ENCODE measurements around the gene EFNA5.
A peak's percentile ranks its signal among the peaks of the same experiment; 100 is the strongest.

The EFNA5 gene

DNA sequence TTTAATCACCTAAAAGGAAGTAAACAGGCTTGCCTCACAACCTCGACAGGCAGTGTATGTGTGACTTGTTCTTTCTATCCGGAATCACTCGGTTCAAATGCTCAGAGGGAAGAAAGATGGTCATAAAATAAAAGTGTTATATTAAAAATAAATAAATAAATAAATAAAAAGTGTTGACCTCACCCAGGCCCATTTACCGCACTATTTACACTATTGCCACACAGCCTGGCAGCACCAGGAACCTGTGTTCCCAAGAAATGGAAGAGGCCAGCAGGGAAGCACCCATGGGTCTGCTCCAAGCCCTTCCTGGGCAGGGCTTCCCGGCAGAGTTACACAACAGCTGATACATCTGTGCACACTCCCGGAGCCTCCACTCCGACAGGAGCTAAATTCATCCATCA lies 127.9 kb downstream of the EFNA5 start:
- no peak overlapping the region for H3K9ac ChIP-seq (ENCODE audit: low read length in 2 of 2)
- no peaks in the 10 kb centered on the region for H3K9me3 ChIP-seq (ENCODE audit: control insufficient read depth in 2 of 2, low read length in 2 of 2)
- H3K27ac ChIP-seq (ENCODE audit: low read length), result no peak overlapping the region
- peak overlapping the region in 1 of 2 donors; percentile 16 for H3K4me3 ChIP-seq (ENCODE audit: low read length in 2 of 2)
- peaks cover 8% of the 10 kb centered on the region for H3K4me1 ChIP-seq (ENCODE audit: control insufficient read depth, insufficient read depth, low read length)
- no peaks in the 10 kb centered on the region for H3K36me3 ChIP-seq (ENCODE audit: control insufficient read depth in 2 of 2, insufficient read depth in 2 of 2, low read length in 2 of 2)
- no peaks in the 10 kb centered on the region for H3K27me3 ChIP-seq (ENCODE audit: control insufficient read depth in 1 of 2, insufficient read depth in 2 of 2, low read length in 2 of 2)

DNA sequence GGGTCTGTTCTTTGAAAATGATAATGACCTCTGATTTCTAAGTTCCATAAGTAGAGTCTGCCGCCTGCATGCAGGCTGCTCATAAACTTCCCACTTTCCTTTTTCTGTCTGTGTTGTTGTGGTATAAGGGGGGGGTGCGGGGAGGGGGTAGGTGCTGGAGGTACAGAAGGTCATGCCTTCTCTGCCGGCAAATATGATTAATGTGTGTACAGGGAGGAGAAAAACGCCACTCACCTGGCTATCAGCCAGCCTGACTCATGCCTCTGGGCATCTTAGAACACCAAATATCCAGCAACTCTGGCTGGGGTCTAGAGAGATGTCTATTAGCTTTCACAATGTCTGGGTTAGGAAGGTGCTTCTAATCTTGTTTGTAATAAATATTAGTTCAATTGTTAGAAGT lies 128.3 kb downstream of the EFNA5 start:
- H3K27ac ChIP-seq (ENCODE audit: low read length), result peak overlapping the region; percentile 13
- no peak overlapping the region for H3K9ac ChIP-seq (ENCODE audit: low read length in 2 of 2)
- H3K4me3 ChIP-seq (ENCODE audit: low read length in 2 of 2), result peak overlapping the region; percentile 42 to 44

DNA sequence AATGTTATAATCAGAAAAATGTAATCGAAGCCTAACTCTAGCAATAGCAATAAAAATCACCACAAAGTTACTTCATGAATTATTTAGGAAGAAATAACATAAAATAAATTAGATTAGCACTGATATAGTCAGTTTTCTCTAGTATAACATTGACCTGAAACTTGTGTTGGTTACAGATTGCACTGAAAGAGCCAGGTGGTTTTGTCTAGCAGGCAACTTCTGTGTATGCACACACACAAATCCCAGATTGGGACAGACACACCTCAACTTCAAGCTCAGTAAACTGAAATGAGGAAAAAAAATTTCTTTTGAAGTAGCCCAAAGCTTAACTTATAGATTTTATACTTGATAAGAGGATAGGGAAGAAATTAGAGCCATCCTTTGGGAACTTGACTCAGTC lies 129.3 kb downstream of the EFNA5 start:
- no peaks in the 10 kb centered on the region for H3K27me3 ChIP-seq (ENCODE audit: control insufficient read depth in 1 of 2, insufficient read depth in 2 of 2, low read length in 2 of 2)
- H3K27ac ChIP-seq (ENCODE audit: low read length), result no peak overlapping the region
- H3K9me3 ChIP-seq (ENCODE audit: control insufficient read depth in 2 of 2, low read length in 2 of 2), result no peaks in the 10 kb centered on the region
- H3K9ac ChIP-seq (ENCODE audit: low read length in 2 of 2), result no peak overlapping the region
- H3K36me3 ChIP-seq (ENCODE audit: control insufficient read depth in 2 of 2, insufficient read depth in 2 of 2, low read length in 2 of 2), result no peaks in the 10 kb centered on the region
- peaks cover 8% of the 10 kb centered on the region for H3K4me1 ChIP-seq (ENCODE audit: control insufficient read depth, insufficient read depth, low read length)
- H3K4me3 ChIP-seq (ENCODE audit: low read length in 2 of 2), result no peak overlapping the region

More for the DNA sequence above, 128.3 kb downstream of the EFNA5 start:
- no peaks in the 10 kb centered on the region for H3K9me3 ChIP-seq (ENCODE audit: control insufficient read depth in 2 of 2, low read length in 2 of 2)
- H3K27me3 ChIP-seq (ENCODE audit: control insufficient read depth in 1 of 2, insufficient read depth in 2 of 2, low read length in 2 of 2), result no peaks in the 10 kb centered on the region
- H3K4me1 ChIP-seq (ENCODE audit: control insufficient read depth, insufficient read depth, low read length), result peaks cover 8% of the 10 kb centered on the region
- H3K36me3 ChIP-seq (ENCODE audit: control insufficient read depth in 2 of 2, insufficient read depth in 2 of 2, low read length in 2 of 2), result no peaks in the 10 kb centered on the region

DNA sequence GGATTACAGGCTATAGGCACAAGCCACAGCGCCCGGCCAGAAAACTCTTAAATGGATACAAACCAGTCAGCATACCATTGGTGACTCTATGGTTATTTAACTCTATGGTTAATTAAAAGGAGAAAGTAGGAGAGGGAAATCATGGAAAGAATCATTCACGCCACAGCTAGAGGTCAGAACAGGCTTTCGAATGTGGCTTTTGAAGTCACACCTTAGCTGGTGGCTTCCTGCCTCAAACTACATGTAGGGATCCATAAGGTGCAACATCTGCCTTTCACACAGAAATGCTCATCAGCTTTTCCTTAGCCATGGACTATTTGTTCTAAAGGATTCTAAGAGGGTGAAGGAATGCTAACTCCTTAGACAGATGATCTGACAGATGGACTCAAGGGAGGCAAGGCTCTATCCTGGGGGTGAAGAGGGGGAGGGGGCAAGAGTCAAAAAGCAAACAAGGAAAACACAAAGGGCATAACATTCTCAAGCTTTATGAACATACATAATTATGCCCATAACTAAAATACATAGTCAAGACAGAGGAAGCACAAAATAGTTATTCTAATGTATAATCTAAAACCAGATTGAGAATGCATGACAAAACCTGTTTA lies 130.9 kb downstream of the EFNA5 start:
- peaks cover 8% of the 10 kb centered on the region for H3K4me1 ChIP-seq (ENCODE audit: control insufficient read depth, insufficient read depth, low read length)
- no peaks in the 10 kb centered on the region for H3K9me3 ChIP-seq (ENCODE audit: control insufficient read depth in 2 of 2, low read length in 2 of 2)
- H3K9ac ChIP-seq (ENCODE audit: low read length in 2 of 2), result no peak overlapping the region
- no peak overlapping the region for H3K4me3 ChIP-seq (ENCODE audit: low read length in 2 of 2)
- H3K36me3 ChIP-seq (ENCODE audit: control insufficient read depth in 2 of 2, insufficient read depth in 2 of 2, low read length in 2 of 2), result no peaks in the 10 kb centered on the region
- H3K27me3 ChIP-seq (ENCODE audit: control insufficient read depth in 1 of 2, insufficient read depth in 2 of 2, low read length in 2 of 2), result no peaks in the 10 kb centered on the region
- H3K27ac ChIP-seq (ENCODE audit: low read length), result no peak overlapping the region

DNA sequence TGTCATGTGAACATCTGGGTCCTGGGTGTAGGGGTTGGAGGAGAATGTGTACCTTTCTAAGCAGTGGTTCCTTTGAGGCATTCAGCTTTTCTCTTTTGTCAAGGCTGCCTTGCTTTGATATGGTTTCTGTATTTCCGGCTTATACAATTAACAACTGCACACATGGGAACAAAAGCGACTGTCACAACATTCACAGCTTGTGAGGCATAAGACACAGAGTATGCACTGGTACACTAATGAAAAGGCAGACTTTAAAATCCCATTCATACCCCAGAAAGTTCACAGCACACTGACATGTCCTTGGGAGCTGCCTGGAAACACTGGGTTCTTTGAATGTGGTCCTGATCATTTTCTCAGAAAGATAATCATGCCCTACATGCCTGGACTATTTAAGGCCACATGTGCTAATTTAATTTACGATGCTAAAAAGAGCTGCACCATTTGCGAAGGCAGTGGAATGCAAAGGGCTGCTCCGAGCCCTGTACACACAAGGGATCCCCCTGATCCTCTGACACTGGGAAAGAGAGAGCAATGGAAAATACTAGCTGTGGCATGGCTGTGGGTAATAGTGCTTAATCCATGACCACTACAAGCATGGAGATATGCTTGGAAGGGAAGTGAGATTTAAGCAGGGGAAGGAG lies 131.8 kb downstream of the EFNA5 start:
- Histone ChIP-seq H3K27ac (ENCODE audit: low read length) (no peak overlapping the region), H3K36me3 (ENCODE audit: control insufficient read depth in 2 of 2, insufficient read depth in 2 of 2, low read length in 2 of 2) (no peaks in the 10 kb centered on the region), H3K9ac (ENCODE audit: low read length in 2 of 2) (no peak overlapping the region)

DNA sequence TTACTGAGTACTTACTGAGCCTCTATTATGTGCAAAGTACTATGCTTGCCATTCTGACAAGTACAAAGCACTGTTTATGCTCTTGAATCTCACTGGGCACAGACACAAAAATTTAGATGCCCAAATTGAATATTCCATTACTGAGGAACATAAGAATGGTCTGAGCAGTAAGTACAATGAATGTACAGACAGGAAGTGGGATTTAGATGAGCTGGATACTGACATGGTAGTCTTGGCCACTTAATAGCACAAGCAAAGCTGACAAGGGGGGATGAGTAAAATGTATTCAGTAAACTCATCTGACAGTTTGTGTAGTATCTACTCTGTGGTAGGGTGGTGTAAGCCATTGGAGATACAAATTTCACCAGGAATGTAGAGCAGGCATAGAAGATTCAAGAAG lies 132.4 kb downstream of the EFNA5 start:
- H3K27ac ChIP-seq (ENCODE audit: low read length), result no peak overlapping the region

More for the DNA sequence above, 131.8 kb downstream of the EFNA5 start:
- peaks cover 8% of the 10 kb centered on the region for H3K4me1 ChIP-seq (ENCODE audit: control insufficient read depth, insufficient read depth, low read length)
- H3K9me3 ChIP-seq (ENCODE audit: control insufficient read depth in 2 of 2, low read length in 2 of 2), result no peaks in the 10 kb centered on the region
- no peaks in the 10 kb centered on the region for H3K27me3 ChIP-seq (ENCODE audit: control insufficient read depth in 1 of 2, insufficient read depth in 2 of 2, low read length in 2 of 2)
- no peak overlapping the region for H3K4me3 ChIP-seq (ENCODE audit: low read length in 2 of 2)

DNA sequence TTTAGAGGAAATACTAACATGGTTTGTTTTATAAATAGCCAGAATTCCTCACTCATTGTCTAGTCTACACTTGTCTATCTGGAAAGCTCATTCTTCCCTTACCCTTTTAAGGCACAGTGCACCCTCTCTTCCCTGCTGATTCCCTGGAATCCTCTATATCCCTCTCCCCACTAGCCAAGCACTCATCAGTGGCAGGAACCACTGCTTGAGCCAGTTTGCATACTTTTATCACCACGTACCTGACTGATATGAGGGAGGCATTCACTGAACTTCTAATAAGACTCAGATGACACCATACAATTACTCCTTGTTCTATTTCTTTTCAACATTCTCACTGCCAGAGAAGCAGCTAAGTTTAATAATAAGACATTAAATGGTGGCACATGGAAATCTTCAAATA lies 134.9 kb downstream of the EFNA5 start:
- Histone ChIP-seq H3K4me3 (ENCODE audit: low read length in 2 of 2) (no peak overlapping the region), H3K9me3 (ENCODE audit: control insufficient read depth in 2 of 2, low read length in 2 of 2) (no peaks in the 10 kb centered on the region), H3K9ac (ENCODE audit: low read length in 2 of 2) (no peak overlapping the region), H3K4me1 (ENCODE audit: control insufficient read depth, insufficient read depth, low read length) (no peaks in the 10 kb centered on the region), H3K27me3 (ENCODE audit: control insufficient read depth in 1 of 2, insufficient read depth in 2 of 2, low read length in 2 of 2) (no peaks in the 10 kb centered on the region), H3K27ac (ENCODE audit: low read length) (no peak overlapping the region), H3K36me3 (ENCODE audit: control insufficient read depth in 2 of 2, insufficient read depth in 2 of 2, low read length in 2 of 2) (no peaks in the 10 kb centered on the region)

More for the DNA sequence above, 132.4 kb downstream of the EFNA5 start:
- no peaks in the 10 kb centered on the region for H3K27me3 ChIP-seq (ENCODE audit: control insufficient read depth in 1 of 2, insufficient read depth in 2 of 2, low read length in 2 of 2)
- no peaks in the 10 kb centered on the region for H3K36me3 ChIP-seq (ENCODE audit: control insufficient read depth in 2 of 2, insufficient read depth in 2 of 2, low read length in 2 of 2)
- H3K9me3 ChIP-seq (ENCODE audit: control insufficient read depth in 2 of 2, low read length in 2 of 2), result no peaks in the 10 kb centered on the region
- peaks cover 8% of the 10 kb centered on the region for H3K4me1 ChIP-seq (ENCODE audit: control insufficient read depth, insufficient read depth, low read length)
- no peak overlapping the region for H3K4me3 ChIP-seq (ENCODE audit: low read length in 2 of 2)
- H3K9ac ChIP-seq (ENCODE audit: low read length in 2 of 2), result no peak overlapping the region

DNA sequence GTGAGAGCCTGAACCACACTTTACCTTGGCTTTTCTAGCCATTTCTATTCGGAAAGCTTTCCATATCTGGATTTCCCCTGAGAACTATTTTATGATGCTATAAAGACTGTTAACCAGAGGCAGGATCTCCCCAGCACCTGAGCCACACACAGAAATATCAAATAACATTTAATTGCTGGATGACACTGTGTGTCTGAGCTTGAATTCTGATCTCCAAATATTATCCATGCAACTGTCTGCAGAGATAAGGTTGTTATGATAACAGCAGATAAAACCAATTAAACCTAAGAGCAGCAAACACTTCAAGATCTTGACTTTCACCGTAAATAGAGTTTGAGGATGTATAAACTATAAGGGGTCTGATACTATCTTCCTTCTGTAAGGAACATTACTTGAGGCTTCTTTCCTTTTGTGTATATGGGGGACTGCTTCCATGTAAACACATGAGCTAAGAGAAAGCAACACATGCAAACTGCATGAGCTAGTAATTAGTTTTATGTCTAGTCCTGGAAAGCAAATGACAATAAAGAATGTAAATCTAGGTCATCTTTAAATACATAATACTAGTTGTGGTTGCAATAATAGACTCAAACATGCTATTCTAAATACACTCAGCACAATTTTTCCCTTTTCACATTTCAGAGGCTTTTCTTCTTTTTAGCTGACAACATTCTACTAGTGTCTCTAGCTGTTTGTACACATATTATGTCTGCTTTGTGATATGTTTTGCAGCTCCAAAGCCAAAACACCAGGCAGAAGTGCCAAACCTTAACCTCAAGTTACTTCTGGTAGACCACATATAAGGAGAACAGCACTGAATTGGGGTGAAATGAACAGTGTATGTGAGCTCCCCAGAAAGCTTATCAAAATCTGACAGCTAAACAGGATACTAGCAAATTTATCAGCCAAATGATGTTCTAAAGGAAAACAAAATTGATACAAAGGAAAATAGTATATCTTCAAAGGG lies 136.5 kb downstream of the EFNA5 start:
- Histone ChIP-seq H3K9me3 (ENCODE audit: control insufficient read depth in 2 of 2, low read length in 2 of 2) (no peaks in the 10 kb centered on the region), H3K9ac (ENCODE audit: low read length in 2 of 2) (no peak overlapping the region), H3K36me3 (ENCODE audit: control insufficient read depth in 2 of 2, insufficient read depth in 2 of 2, low read length in 2 of 2) (no peaks in the 10 kb centered on the region), H3K4me1 (ENCODE audit: control insufficient read depth, insufficient read depth, low read length) (no peaks in the 10 kb centered on the region), H3K27me3 (ENCODE audit: control insufficient read depth in 1 of 2, insufficient read depth in 2 of 2, low read length in 2 of 2) (no peaks in the 10 kb centered on the region), H3K4me3 (ENCODE audit: low read length in 2 of 2) (no peak overlapping the region), H3K27ac (ENCODE audit: low read length) (no peak overlapping the region)

DNA sequence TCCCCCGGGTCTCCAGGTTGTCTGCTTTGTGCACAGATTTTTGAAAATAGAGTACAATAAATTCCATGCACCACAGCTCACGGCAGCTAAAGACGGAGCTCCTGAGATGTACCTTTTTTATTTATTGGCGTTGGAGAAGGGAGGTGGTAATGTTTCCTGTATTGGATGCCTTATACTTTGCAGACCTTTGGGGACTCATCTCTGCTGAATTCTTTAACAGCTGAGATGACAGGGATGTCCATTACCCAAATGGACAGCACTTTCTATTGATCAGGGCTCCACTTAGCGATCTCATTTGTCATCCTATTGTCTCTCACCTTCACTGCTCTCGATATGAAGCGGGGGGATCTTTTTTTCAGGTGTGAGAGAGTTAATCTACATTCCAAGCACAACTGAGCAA lies 137.8 kb downstream of the EFNA5 start:
- Histone ChIP-seq H3K27me3 (ENCODE audit: control insufficient read depth in 1 of 2, insufficient read depth in 2 of 2, low read length in 2 of 2) (no peaks in the 10 kb centered on the region), H3K9me3 (ENCODE audit: control insufficient read depth in 2 of 2, low read length in 2 of 2) (no peaks in the 10 kb centered on the region), H3K27ac (ENCODE audit: low read length) (no peak overlapping the region), H3K36me3 (ENCODE audit: control insufficient read depth in 2 of 2, insufficient read depth in 2 of 2, low read length in 2 of 2) (no peaks in the 10 kb centered on the region), H3K4me1 (ENCODE audit: control insufficient read depth, insufficient read depth, low read length) (no peaks in the 10 kb centered on the region), H3K9ac (ENCODE audit: low read length in 2 of 2) (no peak overlapping the region), H3K4me3 (ENCODE audit: low read length in 2 of 2) (no peak overlapping the region)

DNA sequence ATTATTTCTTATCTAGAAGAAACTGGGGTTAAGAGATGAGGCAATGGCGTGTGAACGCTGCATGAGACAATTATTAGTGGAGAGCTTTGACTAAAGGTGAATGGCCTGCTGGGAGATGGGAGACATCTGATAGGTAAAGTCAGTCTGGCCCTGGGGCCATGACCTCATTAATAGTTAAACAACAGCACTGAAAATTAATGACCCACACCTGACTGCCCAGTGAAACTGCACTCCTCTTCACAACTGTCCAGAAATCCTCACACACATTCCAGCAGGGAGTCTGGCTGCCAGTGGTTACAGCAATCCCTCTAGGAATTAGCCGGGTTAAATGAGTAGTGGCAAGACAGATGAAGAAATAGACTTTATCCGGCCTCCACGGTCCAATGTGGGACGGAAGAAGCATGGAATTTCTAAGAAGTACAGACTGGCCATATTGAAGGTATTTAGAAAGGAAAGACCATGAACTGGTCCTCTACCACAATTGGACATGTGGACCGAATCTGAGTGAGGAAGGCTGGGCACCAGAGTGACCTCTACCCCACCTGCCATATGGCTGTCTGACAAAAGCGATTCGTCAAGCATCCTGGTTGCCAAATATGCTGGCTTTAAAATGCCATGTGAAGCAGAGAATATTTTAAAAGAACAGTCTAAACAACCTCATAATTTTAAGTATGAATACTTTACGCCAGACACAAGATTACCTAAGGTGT lies 138.4 kb downstream of the EFNA5 start:
- Histone ChIP-seq H3K27ac (ENCODE audit: low read length) (no peak overlapping the region), H3K4me1 (ENCODE audit: control insufficient read depth, insufficient read depth, low read length) (no peaks in the 10 kb centered on the region), H3K27me3 (ENCODE audit: control insufficient read depth in 1 of 2, insufficient read depth in 2 of 2, low read length in 2 of 2) (no peaks in the 10 kb centered on the region), H3K9me3 (ENCODE audit: control insufficient read depth in 2 of 2, low read length in 2 of 2) (no peaks in the 10 kb centered on the region), H3K9ac (ENCODE audit: low read length in 2 of 2) (no peak overlapping the region), H3K4me3 (ENCODE audit: low read length in 2 of 2) (no peak overlapping the region), H3K36me3 (ENCODE audit: control insufficient read depth in 2 of 2, insufficient read depth in 2 of 2, low read length in 2 of 2) (no peaks in the 10 kb centered on the region)
